Panc1 (cell line): ENCODE results near the gene TMPRSS3. TPM values are rescaled to one million over a fixed set of nuclear protein-coding genes. Genes with fewer than 3 reads are reported as not detected.

ENCODE experiments used
- ATAC-seq: fragments of 200-7000 bp; cut with Tn5 transposase; 2 replicates; pipeline ENCODE4 v1.9.1; 2020; ENCODE audit warnings: mild to moderate bottlenecking, moderate library complexity
- BruUV-seq: library from RNA; stranded (reverse); fragments of 400-500 nt; replicated peaks from 2 replicates; lab custom pipeline; 2021; lab: Mats Ljungman, UMichigan
- CTCF ChIA-PET: fragments of 300-600 bp; sonication (Branson Sonifier 250); formaldehyde crosslinking; loops from one replicate; lab custom pipeline; 2022; ENCODE audit warnings: antibody characterized with exemption; lab: Charles Lee
- POLR2A ChIA-PET: fragments of 300-600 bp; sonication (Branson Sonifier 250); formaldehyde crosslinking; loops from one replicate; lab custom pipeline; 2022; ENCODE audit warnings: antibody characterized with exemption; lab: Charles Lee
- DNase-seq: peaks from one replicate; pipeline ENCODE4 v3.0.0-alpha.2; 2010; ENCODE audit warnings: low read depth, low spot score
- H3K27ac ChIP-seq: 2 replicates; pipeline ENCODE4 v1.5.1; 2011; ENCODE audit warnings: mild to moderate bottlenecking, low read length, inconsistent platforms
- H3K27me3 ChIP-seq: fragments of 200-500 bp; sonication (Bioruptor generic); 2 replicates; pipeline ENCODE4 v1.6.0; 2014; ENCODE audit warnings: low read length, inconsistent platforms; ENCODE audit not compliant: control insufficient read depth, insufficient read depth
- H3K36me3 ChIP-seq: fragments of 200-500 bp; sonication (Bioruptor generic); 2 replicates; pipeline ENCODE4 v1.5.1; 2014; ENCODE audit warnings: inconsistent platforms, mild to moderate bottlenecking, low read length, moderate library complexity; ENCODE audit not compliant: control insufficient read depth, insufficient read depth
- H3K4me1 ChIP-seq: 2 replicates; pipeline ENCODE4 v1.5.1; 2011; ENCODE audit warnings: inconsistent platforms, mild to moderate bottlenecking, low read length, moderate library complexity; ENCODE audit not compliant: control insufficient read depth, insufficient read depth
- H3K4me3 ChIP-seq, 2 experiments: 2 replicates each; pipeline ENCODE4 v1.5.1; 2011 to 2012; ENCODE audit warnings: low read depth in 2 of 2, low read length in 2 of 2, mild to moderate bottlenecking in 2 of 2, inconsistent platforms in 1 of 2, moderate library complexity in 1 of 2
- H3K9me3 ChIP-seq: fragments of 200-500 bp; sonication (Bioruptor generic); 2 replicates; pipeline ENCODE4 v1.5.1; 2014; ENCODE audit warnings: low read depth, mild to moderate bottlenecking, inconsistent platforms, low read length, moderate library complexity; ENCODE audit not compliant: control insufficient read depth, insufficient read depth
- CTCF ChIP-seq: fragments of 450-650 bp; IDR thresholded peaks from 2 replicates; pipeline ENCODE4 v1.5.1; 2017; ENCODE audit warnings: mild to moderate bottlenecking
- POLR2AphosphoS5 ChIP-seq: IDR thresholded peaks from 2 replicates; pipeline ENCODE4 v1.6.1; 2012; ENCODE audit warnings: mild to moderate bottlenecking, low read depth, low read length, moderate library complexity
- REST ChIP-seq, 2 experiments: IDR thresholded peaks; 2 replicates each; pipeline ENCODE4 v1.6.1; 2011 to 2012; ENCODE audit warnings: low read depth in 2 of 2, control low read depth in 1 of 2, low read length in 1 of 2, mild to moderate bottlenecking in 1 of 2, moderate library complexity in 1 of 2; ENCODE audit not compliant: insufficient read depth in 1 of 2
- SIN3A ChIP-seq: IDR thresholded peaks from 2 replicates; pipeline ENCODE4 v1.6.1; 2012; ENCODE audit warnings: low read depth, mild to moderate bottlenecking, low read length, moderate library complexity, borderline replicate concordance; ENCODE audit not compliant: insufficient read depth
- TCF7L2 ChIP-seq: IDR thresholded peaks from 2 replicates; pipeline ENCODE4 v1.6.1; 2011; ENCODE audit warnings: mild to moderate bottlenecking, low read depth, low read length, inconsistent platforms
- in situ Hi-C: cut with HindIII; loops from 2 replicates; pipeline ENCODE4 v1.10.0; 2016; ENCODE audit warnings: low sequenced_read_pairs, low pct_unique_long_range_greater_than_20kb
- intact Hi-C: fragments of 100-400 bp; cut with micrococcal nuclease; formaldehyde crosslinking; loops from one replicate; pipeline ENCODE4 v1.10.0; 2022; ENCODE audit not compliant: unreplicated experiment
- total RNA-seq: library from RNA; stranded (reverse); gene quantifications from one replicate; pipeline ENCODE4 v1.2.1, GENCODE V29; 2021; ENCODE audit not compliant: unreplicated experiment

The TMPRSS3 gene
- total RNA-seq, 1 experiment from 2014 or later: not detected

GRCh38 chr21:42401820-42402251, 6.0 kb upstream of the TMPRSS3 start:
- ChIA-PET CTCF (no interaction called here), POLR2A (no interaction called here)
- ATAC-seq (no peak), DNase-seq (no peak)
- H3K27ac ChIP-seq: no peak overlapping the region
- TF ChIP-seq REST (IDR thresholded peaks at IDR 0.05; ENCODE audit: insufficient read depth in 1 of 2, low read depth in 2 of 2, low read length in 1 of 2) (no peak), TCF7L2 (no peak), POLR2AphosphoS5 (no peak), CTCF (no peak), SIN3A (no peak)
- intact Hi-C loops (no loop called here), in situ Hi-C loops (no loop called here)
- no peaks in the 10 kb centered on the region for H3K9me3 ChIP-seq
- H3K4me3 ChIP-seq: no peak overlapping the region
- BruUV-seq: no TSS peak
- no peaks in the 10 kb centered on the region for H3K27me3 ChIP-seq
- H3K36me3 ChIP-seq: no peaks in the 10 kb centered on the region
- H3K4me1 ChIP-seq: no peaks in the 10 kb centered on the region

GRCh38 chr21:42401154-42401553, 5.3 kb upstream of the TMPRSS3 start:
- intact Hi-C loops: no loop called here
- H3K4me1 ChIP-seq: no peaks in the 10 kb centered on the region
- no peak overlapping the region for H3K4me3 ChIP-seq
- ATAC-seq (no peak), DNase-seq (no peak)
- H3K27me3 ChIP-seq: no peaks in the 10 kb centered on the region; the same call in 1 of the 2 replicates
- BruUV-seq: no TSS peak
- CTCF ChIA-PET: no interaction called here
- H3K36me3 ChIP-seq: no peaks in the 10 kb centered on the region
- no peak overlapping the region for H3K27ac ChIP-seq
- POLR2A ChIA-PET: no interaction called here
- in situ Hi-C loops: no loop called here
- no peaks in the 10 kb centered on the region for H3K9me3 ChIP-seq
- TF ChIP-seq TCF7L2 (no peak), CTCF (no peak), POLR2AphosphoS5 (no peak), SIN3A (no peak), REST (IDR thresholded peaks at IDR 0.05; ENCODE audit: insufficient read depth in 1 of 2, low read depth in 2 of 2, low read length in 1 of 2) (no peak)
